Activated B cell treated with CpG ODN at 0.5 μM for 24 hours (primary cell): ENCODE results near the gene GSK3B. TPM values are rescaled to one million over a fixed set of nuclear protein-coding genes. Genes with fewer than 3 reads are reported as not detected.

Experiments
- ATAC-seq: fragments of 200-7000 bp; cut with Tn5 transposase; one replicate; pipeline ENCODE4 v1.10.0; 2021; ENCODE audit warnings: low read depth, mild to moderate bottlenecking, moderate library complexity
- CTCF ChIA-PET: fragments of 350-600 bp; sonication (Branson Sonifier 250); formaldehyde crosslinking; loops from one replicate; lab custom pipeline; 2021; ENCODE audit warnings: antibody characterized with exemption; lab: Charles Lee
- POLR2A ChIA-PET: fragments of 350-600 bp; sonication (Branson Sonifier 250); formaldehyde crosslinking; loops from one replicate; lab custom pipeline; 2021; ENCODE audit warnings: antibody characterized with exemption; lab: Charles Lee
- DNase-seq: peaks from one replicate; pipeline ENCODE4 v3.0.0; 2022
- H3K27ac Mint-ChIP-seq: one replicate; pipeline ENCODE4 v1.8.0; 2020; ENCODE audit warnings: mixed read lengths
- H3K27me3 Mint-ChIP-seq: one replicate; pipeline ENCODE4 v1.8.0; 2021; ENCODE audit warnings: mixed read lengths
- H3K36me3 Mint-ChIP-seq: one replicate; pipeline ENCODE4 v1.8.0; 2021; ENCODE audit warnings: low read depth, mixed read lengths
- H3K4me1 Mint-ChIP-seq: one replicate; pipeline ENCODE4 v1.8.0; 2021; ENCODE audit warnings: mixed read lengths
- H3K4me3 Mint-ChIP-seq: one replicate; pipeline ENCODE4 v1.8.0; 2020; ENCODE audit warnings: mild to moderate bottlenecking, mixed read lengths
- H3K9me3 Mint-ChIP-seq: one replicate; pipeline ENCODE4 v1.8.0; 2020; ENCODE audit warnings: mixed read lengths
- intact Hi-C: fragments of 100-400 bp; cut with micrococcal nuclease; formaldehyde crosslinking; loops from one replicate; pipeline ENCODE4 v1.15.1; 2024
- total RNA-seq: library from RNA; stranded (reverse); gene quantifications from 2 replicates; pipeline ENCODE4 v1.2.3, GENCODE V29; 2022
- TF ChIP-seq, protein P1 (sequence below): fragments of 200-600 bp; IDR thresholded peaks from one replicate; pipeline ENCODE4 v1.8.0; 2022; ENCODE audit warnings: antibody characterized with exemption, mild to moderate bottlenecking

Gene GSK3B
- total RNA-seq, 1 donor from 2014 or later, result 35.4 TPM

DNA sequence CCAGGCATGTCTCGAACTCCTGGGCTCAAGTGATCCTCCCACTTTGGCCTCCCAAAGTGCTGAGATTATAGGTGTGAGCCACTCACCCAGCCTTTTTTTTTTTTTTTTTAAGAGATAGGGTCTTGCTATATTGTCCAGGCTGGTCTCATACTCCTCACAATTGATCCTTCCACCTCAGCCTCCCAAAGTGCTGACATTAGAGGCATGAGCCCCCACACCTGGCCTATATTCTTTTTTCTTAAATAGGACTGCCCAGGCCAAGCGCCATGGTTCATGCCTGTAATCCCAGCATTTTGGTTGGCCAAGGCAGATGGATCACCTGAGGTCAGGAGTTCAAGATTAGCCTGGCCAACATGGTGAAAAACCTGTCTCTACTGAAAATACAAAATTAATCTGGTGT, 299.8 kb downstream of the GSK3B start:
- Mint-ChIP-seq H3K27me3 (peaks cover 7% of the 10 kb centered on the region), H3K9me3 (no peaks in the 10 kb centered on the region), H3K4me3 (no peak overlapping the region), H3K27ac (no peak overlapping the region), H3K36me3 (no peaks in the 10 kb centered on the region), H3K4me1 (no peaks in the 10 kb centered on the region)
- ATAC-seq (no peak), DNase-seq (no peak)
- intact Hi-C loops, result no loop called here
- POLR2A ChIA-PET, result no interaction called here
- CTCF ChIA-PET, result no interaction called here
- TF ChIP-seq, protein P1, sequence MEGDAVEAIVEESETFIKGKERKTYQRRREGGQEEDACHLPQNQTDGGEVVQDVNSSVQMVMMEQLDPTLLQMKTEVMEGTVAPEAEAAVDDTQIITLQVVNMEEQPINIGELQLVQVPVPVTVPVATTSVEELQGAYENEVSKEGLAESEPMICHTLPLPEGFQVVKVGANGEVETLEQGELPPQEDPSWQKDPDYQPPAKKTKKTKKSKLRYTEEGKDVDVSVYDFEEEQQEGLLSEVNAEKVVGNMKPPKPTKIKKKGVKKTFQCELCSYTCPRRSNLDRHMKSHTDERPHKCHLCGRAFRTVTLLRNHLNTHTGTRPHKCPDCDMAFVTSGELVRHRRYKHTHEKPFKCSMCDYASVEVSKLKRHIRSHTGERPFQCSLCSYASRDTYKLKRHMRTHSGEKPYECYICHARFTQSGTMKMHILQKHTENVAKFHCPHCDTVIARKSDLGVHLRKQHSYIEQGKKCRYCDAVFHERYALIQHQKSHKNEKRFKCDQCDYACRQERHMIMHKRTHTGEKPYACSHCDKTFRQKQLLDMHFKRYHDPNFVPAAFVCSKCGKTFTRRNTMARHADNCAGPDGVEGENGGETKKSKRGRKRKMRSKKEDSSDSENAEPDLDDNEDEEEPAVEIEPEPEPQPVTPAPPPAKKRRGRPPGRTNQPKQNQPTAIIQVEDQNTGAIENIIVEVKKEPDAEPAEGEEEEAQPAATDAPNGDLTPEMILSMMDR, result no peak

DNA sequence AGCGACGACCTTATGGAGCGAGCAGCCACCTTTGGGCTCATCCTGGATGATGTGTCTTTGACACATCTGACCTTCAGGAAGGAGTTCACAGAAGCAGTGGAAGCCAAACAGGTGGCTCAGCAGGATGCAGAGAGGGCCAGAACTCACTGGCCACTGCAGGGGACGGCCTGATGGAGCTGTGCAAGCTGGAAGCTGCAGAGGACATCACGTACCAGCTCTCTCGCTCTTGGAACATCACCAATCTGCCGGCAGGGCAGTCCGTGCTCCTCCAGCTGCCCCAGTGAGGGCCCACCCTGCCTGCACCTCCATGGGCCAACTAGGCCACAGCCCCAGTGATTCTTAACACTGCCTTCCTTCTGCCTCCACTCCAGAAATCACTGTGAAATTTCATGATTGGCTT, 302.0 kb downstream of the GSK3B start:
- POLR2A ChIA-PET, result no interaction called here
- ATAC-seq (no peak), DNase-seq (no peak)
- no peaks in the 10 kb centered on the region for H3K36me3 Mint-ChIP-seq
- no peaks in the 10 kb centered on the region for H3K4me1 Mint-ChIP-seq
- H3K9me3 Mint-ChIP-seq, result peaks cover 2% of the 10 kb centered on the region
- peaks cover 3% of the 10 kb centered on the region for H3K27me3 Mint-ChIP-seq
- CTCF ChIA-PET, result no interaction called here
- H3K27ac Mint-ChIP-seq, result no peak overlapping the region
- H3K4me3 Mint-ChIP-seq, result no peak overlapping the region
- intact Hi-C loops, result no loop called here
- TF ChIP-seq, protein P1, result no peak

DNA sequence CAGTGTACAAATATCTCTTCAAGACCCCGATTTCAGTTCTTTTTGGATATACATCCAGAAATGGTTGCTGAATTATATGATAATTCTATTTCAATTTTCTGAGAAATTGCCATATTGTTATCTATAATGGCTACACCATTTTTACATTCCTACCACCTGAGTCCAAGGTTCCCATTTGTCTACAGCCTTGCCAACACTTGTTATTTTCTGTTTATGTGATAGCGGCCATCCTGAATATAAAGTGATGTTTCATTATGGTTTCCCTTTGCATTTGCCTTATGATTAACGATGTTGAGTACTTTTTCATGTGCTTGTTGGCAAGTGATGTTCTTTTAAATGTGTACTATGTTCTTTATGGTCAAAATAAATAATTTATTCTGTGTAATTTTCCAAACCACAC, 303.9 kb downstream of the GSK3B start:
- TF ChIP-seq, protein P1, result no peak
- no peak for ATAC-seq
- Mint-ChIP-seq H3K4me3 (no peak overlapping the region), H3K9me3 (peaks cover 2% of the 10 kb centered on the region), H3K27me3 (no peaks in the 10 kb centered on the region), H3K27ac (no peak overlapping the region), H3K36me3 (no peaks in the 10 kb centered on the region), H3K4me1 (no peaks in the 10 kb centered on the region)
- ChIA-PET CTCF (no interaction called here), POLR2A (no interaction called here)
- no peak for DNase-seq
- intact Hi-C loops, result no loop called here

DNA sequence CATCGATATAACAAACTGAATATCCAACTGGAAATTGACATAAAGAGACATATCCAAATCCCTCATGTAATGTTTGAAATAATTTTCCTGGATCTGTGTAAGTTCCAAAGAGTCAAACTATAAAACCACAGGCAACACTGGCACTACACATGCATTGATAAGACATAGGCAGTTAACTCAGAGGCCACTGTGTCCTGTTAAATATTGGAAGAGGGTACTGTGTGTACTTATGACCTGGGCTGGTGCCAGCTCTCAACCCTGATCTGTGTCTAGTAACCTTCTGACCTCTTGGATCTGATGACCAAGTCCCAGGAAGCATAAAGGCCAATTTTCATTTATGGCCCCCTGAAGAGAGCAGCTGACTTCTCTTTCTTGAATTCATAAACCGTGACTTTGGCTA, 307.8 kb downstream of the GSK3B start:
- POLR2A ChIA-PET, result no interaction called here
- Mint-ChIP-seq H3K9me3 (peaks cover 2% of the 10 kb centered on the region), H3K4me1 (no peaks in the 10 kb centered on the region), H3K27ac (no peak overlapping the region), H3K36me3 (no peaks in the 10 kb centered on the region), H3K27me3 (no peaks in the 10 kb centered on the region), H3K4me3 (no peak overlapping the region)
- ATAC-seq (no peak), DNase-seq (no peak)
- TF ChIP-seq, protein P1, result no peak
- CTCF ChIA-PET, result no interaction called here
- intact Hi-C loops, result no loop called here

DNA sequence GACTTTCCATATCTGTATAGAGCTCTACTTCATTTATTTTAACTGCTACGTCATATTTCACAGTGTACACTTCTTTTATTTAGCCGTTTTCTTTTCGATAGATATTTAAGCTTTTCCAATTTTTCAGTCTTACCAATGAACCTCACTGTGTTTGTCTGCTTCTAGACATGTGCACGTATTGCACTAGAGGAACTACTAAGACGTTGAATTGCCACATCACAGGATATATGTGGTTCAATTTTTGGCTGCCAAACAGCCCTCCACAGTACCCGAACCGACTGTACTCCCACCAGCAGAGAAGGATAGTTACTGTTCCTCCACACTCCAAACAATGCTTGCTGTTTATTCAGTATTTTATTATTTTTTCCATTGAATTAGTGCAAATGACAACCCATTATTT, 310.4 kb downstream of the GSK3B start:
- POLR2A ChIA-PET, result no interaction called here
- CTCF ChIA-PET, result no interaction called here
- DNase-seq (no peak), ATAC-seq (no peak)
- no peaks in the 10 kb centered on the region for H3K4me1 Mint-ChIP-seq
- intact Hi-C loops, result no loop called here
- no peak overlapping the region for H3K4me3 Mint-ChIP-seq
- no peaks in the 10 kb centered on the region for H3K36me3 Mint-ChIP-seq
- TF ChIP-seq, protein P1, result no peak
- peaks cover 2% of the 10 kb centered on the region for H3K9me3 Mint-ChIP-seq
- H3K27ac Mint-ChIP-seq, result no peak overlapping the region
- H3K27me3 Mint-ChIP-seq, result no peaks in the 10 kb centered on the region
